GM20000 (cell line): ENCODE results near the gene KRTDAP.

Experiments used
- DNase-seq: peaks from one replicate; pipeline ENCODE4 v3.0.0; 2012; ENCODE audit warnings: low spot score
- TF ChIP-seq, protein P1 (sequence below): IDR thresholded peaks from 2 replicates; pipeline ENCODE4 v1.5.1; 2012; ENCODE audit warnings: mild to moderate bottlenecking, control low read depth; ENCODE audit errors: extremely low read depth, missing control alignments

KRTDAP gene

DNA sequence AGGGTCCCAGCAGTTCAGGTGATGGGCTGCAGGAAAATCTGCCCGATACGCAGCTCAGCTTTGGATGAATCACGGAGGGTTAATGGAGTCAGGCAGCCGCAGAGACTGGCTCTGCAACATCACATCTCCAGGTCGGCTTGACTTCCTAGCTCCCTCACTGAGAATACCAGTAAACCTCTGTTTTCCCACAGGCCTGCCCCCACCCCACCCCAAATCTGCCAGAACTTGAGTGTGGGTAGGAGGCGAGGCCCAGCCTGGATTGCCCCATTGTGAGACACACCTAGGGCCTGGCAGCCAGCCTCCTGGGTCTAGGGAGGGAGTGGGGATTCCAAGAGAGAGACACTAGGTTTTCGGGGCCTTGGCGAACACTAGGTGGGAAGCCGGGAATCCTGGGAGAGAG is 3.7 kb upstream of the KRTDAP start:
- TF ChIP-seq, protein P1, sequence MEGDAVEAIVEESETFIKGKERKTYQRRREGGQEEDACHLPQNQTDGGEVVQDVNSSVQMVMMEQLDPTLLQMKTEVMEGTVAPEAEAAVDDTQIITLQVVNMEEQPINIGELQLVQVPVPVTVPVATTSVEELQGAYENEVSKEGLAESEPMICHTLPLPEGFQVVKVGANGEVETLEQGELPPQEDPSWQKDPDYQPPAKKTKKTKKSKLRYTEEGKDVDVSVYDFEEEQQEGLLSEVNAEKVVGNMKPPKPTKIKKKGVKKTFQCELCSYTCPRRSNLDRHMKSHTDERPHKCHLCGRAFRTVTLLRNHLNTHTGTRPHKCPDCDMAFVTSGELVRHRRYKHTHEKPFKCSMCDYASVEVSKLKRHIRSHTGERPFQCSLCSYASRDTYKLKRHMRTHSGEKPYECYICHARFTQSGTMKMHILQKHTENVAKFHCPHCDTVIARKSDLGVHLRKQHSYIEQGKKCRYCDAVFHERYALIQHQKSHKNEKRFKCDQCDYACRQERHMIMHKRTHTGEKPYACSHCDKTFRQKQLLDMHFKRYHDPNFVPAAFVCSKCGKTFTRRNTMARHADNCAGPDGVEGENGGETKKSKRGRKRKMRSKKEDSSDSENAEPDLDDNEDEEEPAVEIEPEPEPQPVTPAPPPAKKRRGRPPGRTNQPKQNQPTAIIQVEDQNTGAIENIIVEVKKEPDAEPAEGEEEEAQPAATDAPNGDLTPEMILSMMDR: no peak
- no peak for DNase-seq

DNA sequence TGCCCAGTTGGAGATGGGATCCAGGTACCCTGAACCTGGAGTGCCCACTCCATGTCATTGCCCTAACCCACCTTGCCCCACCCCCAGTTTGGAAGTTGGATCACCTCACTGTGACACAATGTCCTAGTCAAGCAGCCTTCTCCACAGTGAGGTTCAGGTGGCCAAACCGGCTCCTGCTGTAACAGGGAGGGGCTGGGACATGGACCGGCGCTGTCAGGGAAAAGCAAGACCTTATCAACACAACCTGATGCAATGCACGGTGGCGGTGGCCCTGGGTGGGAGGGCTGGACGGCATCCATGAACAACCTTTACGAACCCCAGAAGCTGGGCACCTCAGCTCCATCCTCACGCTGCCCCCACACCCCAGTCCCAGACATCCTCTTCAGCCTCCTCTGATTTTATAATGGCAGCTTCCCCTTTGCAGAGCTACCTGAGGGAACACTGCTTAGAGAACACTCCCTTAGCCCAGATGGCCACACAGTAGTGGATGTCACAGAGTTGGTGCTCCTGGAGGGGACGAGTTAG is 1.6 kb upstream of the KRTDAP start:
- DNase-seq: no peak
- TF ChIP-seq, protein P1: no peak

DNA sequence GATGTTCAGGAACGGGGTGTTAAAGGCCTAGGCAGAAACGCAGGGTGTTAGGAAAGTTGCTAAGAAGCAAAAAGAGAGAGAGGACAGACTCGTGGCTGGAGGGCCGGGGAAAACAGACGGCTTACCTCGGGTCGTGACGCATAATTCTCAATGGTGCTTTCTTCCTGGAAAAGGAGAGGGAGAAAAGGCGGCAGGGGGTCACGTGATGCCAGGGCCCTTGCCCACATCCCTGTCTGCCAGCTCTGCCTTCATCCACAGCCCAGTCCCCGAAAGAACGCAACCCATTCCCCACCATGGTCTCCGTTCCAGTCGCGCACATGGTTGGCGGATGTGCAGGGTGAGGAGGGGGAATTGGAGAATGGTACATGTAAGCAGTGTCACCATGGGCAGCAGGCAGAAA is 1.6 kb downstream of the KRTDAP start:
- TF ChIP-seq, protein P1: no peak
- DNase-seq: no peak

DNA sequence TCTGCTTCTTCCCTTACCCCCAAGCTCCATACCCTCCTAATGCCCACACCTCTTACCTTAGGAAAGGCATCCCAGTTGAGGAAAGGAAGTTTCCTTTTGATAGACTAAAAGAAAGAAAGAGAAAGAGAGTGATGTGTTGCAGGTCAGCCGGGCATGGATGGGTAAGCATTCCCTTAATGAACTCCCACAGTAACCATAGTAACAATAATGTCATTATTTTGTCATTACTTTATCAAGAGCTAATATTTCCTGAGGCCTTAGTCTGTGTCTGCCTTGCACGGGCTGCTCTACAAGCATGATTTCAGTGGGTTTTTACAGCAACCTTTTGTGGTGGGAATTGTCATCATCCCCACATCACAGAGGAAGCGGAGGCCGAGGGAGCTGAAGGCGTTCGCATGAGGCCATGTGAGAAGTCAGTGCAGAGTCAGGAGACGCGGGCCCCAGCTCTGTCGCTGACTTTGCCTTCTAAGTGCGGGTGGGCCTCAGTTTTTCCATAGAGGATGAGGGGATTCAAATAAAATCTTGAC is 2.5 kb downstream of the KRTDAP start:
- TF ChIP-seq, protein P1: no peak
- no peak for DNase-seq

DNA sequence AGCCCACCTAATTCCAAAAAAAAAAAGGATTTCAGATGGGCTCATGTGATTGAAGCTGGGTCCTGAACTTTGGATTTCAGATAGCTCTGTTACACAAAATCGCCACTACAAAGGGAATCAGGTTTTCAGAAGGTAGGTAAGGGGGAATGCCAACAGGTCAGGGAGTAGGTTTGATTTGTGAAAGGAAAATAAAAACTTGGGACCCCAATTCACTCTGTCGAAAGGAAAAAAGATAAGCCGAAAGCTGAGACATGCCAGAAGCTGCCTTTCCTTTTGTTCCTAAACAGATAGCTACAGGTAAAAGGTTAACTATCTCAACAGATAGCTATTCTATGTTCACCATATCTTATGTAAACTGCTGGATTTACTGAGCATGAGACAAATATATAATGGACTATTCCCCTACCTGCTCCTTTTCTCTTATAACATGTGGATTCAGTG is 4.0 kb downstream of the KRTDAP start:
- TF ChIP-seq, protein P1: no peak
- no peak for DNase-seq

DNA sequence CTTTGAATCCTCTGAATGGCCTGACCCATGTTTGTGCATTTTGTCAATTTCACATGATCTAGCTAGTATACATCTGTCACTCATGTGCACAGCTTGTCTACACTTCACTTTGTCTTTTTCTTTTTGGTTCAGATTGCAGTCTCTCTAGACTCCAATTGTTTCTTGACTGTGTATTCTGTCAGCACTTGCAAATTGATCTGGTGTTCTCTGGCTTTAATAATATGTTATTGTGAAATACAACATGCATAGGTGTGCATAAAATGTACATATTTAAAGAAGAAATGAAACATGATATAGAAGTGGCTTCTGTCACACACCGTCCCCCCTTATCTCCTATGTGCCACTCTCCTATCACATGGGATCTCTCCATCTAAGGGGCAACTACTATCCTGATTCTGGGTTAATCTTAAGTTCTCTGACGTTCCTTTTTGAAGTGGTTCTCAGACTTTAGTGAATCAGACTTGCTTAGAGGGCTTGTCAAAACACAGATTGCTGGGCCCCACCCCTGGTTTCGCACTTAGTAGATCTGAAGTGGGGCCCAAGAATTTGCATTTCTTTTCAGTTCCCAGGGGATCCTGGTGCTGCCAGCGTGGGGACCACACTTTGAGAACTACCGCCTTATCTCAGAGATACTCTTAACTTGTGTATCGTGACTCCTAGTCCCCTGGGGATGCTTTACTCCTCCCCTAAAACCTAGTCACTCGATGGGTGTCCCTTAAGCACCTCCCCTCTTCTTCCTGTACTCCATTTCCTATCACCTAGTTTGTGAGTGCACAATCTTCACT is 5.8 kb downstream of the KRTDAP start:
- peak; percentile 82 for DNase-seq
- TF ChIP-seq, protein P1: no peak

DNA sequence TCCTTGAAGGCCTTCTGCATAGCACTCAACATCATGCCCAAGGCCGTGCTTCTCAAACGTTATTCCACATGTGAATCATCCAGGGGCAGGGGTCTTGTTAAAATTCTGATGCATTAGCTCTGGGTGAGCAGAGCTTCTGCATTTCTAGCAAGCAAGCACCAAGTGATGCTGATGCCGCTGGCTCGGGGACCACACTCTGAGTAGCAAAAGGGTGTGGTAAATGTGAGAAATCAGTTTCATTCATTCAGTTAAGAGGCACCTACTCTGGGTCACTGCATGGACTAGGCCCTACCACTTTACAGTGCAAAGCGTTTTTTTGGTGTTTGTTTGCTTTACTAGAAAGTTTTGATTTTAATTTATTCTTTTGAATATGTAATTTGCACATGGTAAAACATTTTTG is 7.2 kb downstream of the KRTDAP start:
- TF ChIP-seq, protein P1: no peak
- no peak for DNase-seq
